Endothelial cell of hepatic sinusoid (primary cell): Measurements from ENCODE around the gene SNX5.

Experiments used
- in situ Hi-C: cut with HindIII; loops from 2 replicates; pipeline ENCODE4 v1.10.0; 2017; ENCODE audit warnings: low sequenced_read_pairs

The SNX5 gene

GRCh38 chr20:17943343-17943742, 25.3 kb downstream of the SNX5 start:
- in situ Hi-C loops, result no loop called here

- in situ Hi-C loops, result no loop called here
These were observed 26.8 kb downstream of the SNX5 start for GRCh38 chr20:17941826-17942196.

- in situ Hi-C loops, result no loop called here
These were observed 27.3 kb downstream of the SNX5 start for GRCh38 chr20:17941087-17941825.

GRCh38 chr20:17940224-17940971, 28.2 kb downstream of the SNX5 start:
- in situ Hi-C loops, result no loop called here

GRCh38 chr20:17939622-17940223, 28.9 kb downstream of the SNX5 start:
- in situ Hi-C loops, result no loop called here

GRCh38 chr20:17938871-17939619, 29.5 kb downstream of the SNX5 start:
- in situ Hi-C loops, result no loop called here

GRCh38 chr20:17936761-17937732, 31.5 kb downstream of the SNX5 start:
- in situ Hi-C loops, result no loop called here

GRCh38 chr20:17936286-17936760, 32.3 kb downstream of the SNX5 start:
- in situ Hi-C loops, result no loop called here

GRCh38 chr20:17935761-17936160, 32.8 kb downstream of the SNX5 start:
- in situ Hi-C loops, result no loop called here

GRCh38 chr20:17935186-17935585, 33.4 kb downstream of the SNX5 start:
- in situ Hi-C loops, result no loop called here

GRCh38 chr20:17934141-17934862, 34.3 kb downstream of the SNX5 start:
- in situ Hi-C loops, result no loop called here

GRCh38 chr20:17933711-17934110, 34.9 kb downstream of the SNX5 start:
- in situ Hi-C loops, result no loop called here

- in situ Hi-C loops, result no loop called here
These were observed 35.5 kb downstream of the SNX5 start for GRCh38 chr20:17933121-17933520.

GRCh38 chr20:17932396-17932795, 36.2 kb downstream of the SNX5 start:
- in situ Hi-C loops, result no loop called here

- in situ Hi-C loops, result no loop called here
These were observed 37.1 kb downstream of the SNX5 start for GRCh38 chr20:17931513-17931912.

- in situ Hi-C loops, result no loop called here
These were observed 39.8 kb downstream of the SNX5 start for GRCh38 chr20:17928633-17929311.

- in situ Hi-C loops, result no loop called here
These were observed 40.4 kb downstream of the SNX5 start for GRCh38 chr20:17928211-17928611.

- in situ Hi-C loops, result no loop called here
These were observed 42.7 kb downstream of the SNX5 start for GRCh38 chr20:17925940-17926300.
